GM18870 (cell line): ENCODE results near the gene KAZN.

Experiments
- ATAC-seq: cut with Tn5 transposase; IDR thresholded peaks from one replicate; pipeline ENCODE4 v1.9.1; 2021; ENCODE audit warnings: moderate library complexity; ENCODE audit not compliant: unreplicated experiment

The KAZN gene

GRCh38 chr1:14667651-14667984 lies 69.1 kb downstream of the KAZN start:
- no peak for ATAC-seq

GRCh38 chr1:14668538-14668937 lies 70.1 kb downstream of the KAZN start:
- ATAC-seq, result no peak

GRCh38 chr1:14672005-14672404 lies 73.5 kb downstream of the KAZN start:
- ATAC-seq, result no peak

- ATAC-seq, result no peak
Measured at GRCh38 chr1:14674030-14674429, 75.5 kb downstream of the KAZN start.

GRCh38 chr1:14676400-14676799 lies 77.9 kb downstream of the KAZN start:
- no peak for ATAC-seq

- ATAC-seq, result no peak
Measured at GRCh38 chr1:14677292-14677971, 78.9 kb downstream of the KAZN start.

- ATAC-seq, result no peak
Measured at GRCh38 chr1:14678011-14678638, 79.6 kb downstream of the KAZN start.

GRCh38 chr1:14679027-14679688 lies 80.7 kb downstream of the KAZN start:
- ATAC-seq, result no peak

GRCh38 chr1:14681182-14681581 lies 82.7 kb downstream of the KAZN start:
- ATAC-seq, result no peak

- ATAC-seq, result no peak
Measured at GRCh38 chr1:14682941-14683621, 84.6 kb downstream of the KAZN start.

GRCh38 chr1:14685078-14685477 lies 86.6 kb downstream of the KAZN start:
- ATAC-seq, result no peak

- ATAC-seq, result no peak
Measured at GRCh38 chr1:14686701-14687100, 88.2 kb downstream of the KAZN start.

GRCh38 chr1:14687147-14687546 lies 88.7 kb downstream of the KAZN start:
- ATAC-seq, result no peak

GRCh38 chr1:14689996-14690615 lies 91.6 kb downstream of the KAZN start:
- no peak for ATAC-seq

GRCh38 chr1:14693949-14694348 lies 95.5 kb downstream of the KAZN start:
- ATAC-seq, result no peak

- no peak for ATAC-seq
Measured at GRCh38 chr1:14694589-14694988, 96.1 kb downstream of the KAZN start.

GRCh38 chr1:14696761-14697160 lies 98.3 kb downstream of the KAZN start:
- no peak for ATAC-seq

GRCh38 chr1:14697353-14697752 lies 98.9 kb downstream of the KAZN start:
- ATAC-seq, result no peak

GRCh38 chr1:14698314-14698713 lies 99.8 kb downstream of the KAZN start:
- no peak for ATAC-seq

GRCh38 chr1:14699620-14700019 lies 101.1 kb downstream of the KAZN start:
- no peak for ATAC-seq

GRCh38 chr1:14704846-14705245 lies 106.4 kb downstream of the KAZN start:
- ATAC-seq, result no peak
